Measurements from ENCODE around the gene SRM. TPM values are rescaled to one million over a fixed set of nuclear protein-coding genes. Genes with fewer than 3 reads are reported as not detected.
"Not testable (repeated sequence)": the region's sequence is repeated elsewhere in the genome, so short reads cannot be mapped to it uniquely, and the experiment has no call there.

The SRM gene
- total RNA-seq, 1 experiment from 2014 or later, result 70.7 TPM

- no peak for DNase-seq (ENCODE audit: low spot score)
Measured at GRCh38 chr1:11044849-11045427, 14.9 kb downstream of the SRM start.

- no peak for DNase-seq (ENCODE audit: low spot score)
Measured at GRCh38 chr1:11044086-11044848, 15.6 kb downstream of the SRM start.

GRCh38 chr1:11042995-11043874 lies 16.6 kb downstream of the SRM start:
- DNase-seq (ENCODE audit: low spot score), result no peak

- DNase-seq (ENCODE audit: low spot score), result no peak
Measured at GRCh38 chr1:11042065-11042464, 17.8 kb downstream of the SRM start.

- DNase-seq (ENCODE audit: low spot score), result no peak
Measured at GRCh38 chr1:11041048-11041447, 18.8 kb downstream of the SRM start.

GRCh38 chr1:11040105-11040429 lies 19.8 kb downstream of the SRM start:
- not testable (repeated sequence) for DNase-seq (ENCODE audit: low spot score)

- no peak for DNase-seq (ENCODE audit: low spot score)
Measured at GRCh38 chr1:11039351-11040104, 20.3 kb downstream of the SRM start.

GRCh38 chr1:11037740-11038182 lies 22.1 kb downstream of the SRM start:
- peak; percentile 89 for DNase-seq (ENCODE audit: low spot score)

GRCh38 chr1:11037019-11037739 lies 22.6 kb downstream of the SRM start:
- DNase-seq (ENCODE audit: low spot score), result not testable (repeated sequence)

GRCh38 chr1:11031624-11032262 lies 28.1 kb downstream of the SRM start:
- DNase-seq (ENCODE audit: low spot score), result no peak

GRCh38 chr1:11030865-11031264 lies 29.0 kb downstream of the SRM start:
- DNase-seq (ENCODE audit: low spot score), result no peak

GRCh38 chr1:11028018-11028417 lies 31.8 kb downstream of the SRM start:
- no peak for DNase-seq (ENCODE audit: low spot score)

GRCh38 chr1:11027316-11027715 lies 32.5 kb downstream of the SRM start:
- no peak for DNase-seq (ENCODE audit: low spot score)

GRCh38 chr1:11026903-11027302 lies 32.9 kb downstream of the SRM start:
- DNase-seq (ENCODE audit: low spot score), result no peak

- DNase-seq (ENCODE audit: low spot score), result no peak
Measured at GRCh38 chr1:11026052-11026451, 33.8 kb downstream of the SRM start.

GRCh38 chr1:11025618-11026017 lies 34.2 kb downstream of the SRM start:
- DNase-seq (ENCODE audit: low spot score), result no peak

GRCh38 chr1:11024874-11025203 lies 35.0 kb downstream of the SRM start:
- no peak for DNase-seq (ENCODE audit: low spot score)

GRCh38 chr1:11024154-11024873 lies 35.5 kb downstream of the SRM start:
- DNase-seq (ENCODE audit: low spot score), result no peak

GRCh38 chr1:11023201-11023600 lies 36.6 kb downstream of the SRM start:
- no peak for DNase-seq (ENCODE audit: low spot score)

GRCh38 chr1:11019971-11020370 lies 39.8 kb downstream of the SRM start:
- DNase-seq (ENCODE audit: low spot score), result no peak
